SK-N-SH (cell line): ENCODE data around the gene MAST4. TPM values are rescaled to one million over a fixed set of nuclear protein-coding genes. Genes with fewer than 3 reads are reported as not detected.

Experiments used
- CTCF ChIA-PET: fragments of 300-600, 350-600 bp; formaldehyde crosslinking; extraction: SDS; loops from one replicate; lab custom pipeline; 2021; lab: Yijun Ruan, JAX
- POLR2A ChIA-PET: fragments of 350-600 bp; sonication (Branson Sonifier 250); formaldehyde crosslinking; extraction: SDS; loops from one replicate; lab custom pipeline; 2020; ENCODE audit warnings: antibody characterized with exemption, inconsistent platforms; lab: Yijun Ruan, JAX
- DNase-seq: peaks from one replicate; pipeline ENCODE4 v3.0.0; 2012
- H2AFZ ChIP-seq: fragments of 200-600 bp; sonication (generic); 2 replicates; pipeline ENCODE4 v1.8.1; 2016; ENCODE audit warnings: antibody characterized with exemption, mild to moderate bottlenecking, low read depth
- H3F3A ChIP-seq: fragments of 200-600 bp; sonication (generic); replicated peaks from 2 replicates; pipeline ENCODE3; 2016; ENCODE audit warnings: antibody characterized with exemption, mild to moderate bottlenecking; ENCODE audit not compliant: insufficient read depth
- H3K27ac ChIP-seq, 2 experiments: fragments of 200-500 bp in 1 of 2; fragments of 200-600 bp in 1 of 2; sonication (Bioruptor generic) in 1 of 2; sonication (generic), shearing (Covaris generic) in 1 of 2; 2 replicates each; pipeline versions ENCODE4 v1.5.1 to v1.6.1; 2014 to 2016; ENCODE audit warnings: low read depth in 2 of 2, inconsistent platforms in 1 of 2, low read length in 1 of 2, mild to moderate bottlenecking in 1 of 2, mixed read lengths in 1 of 2
- H3K27me3 ChIP-seq: fragments of 200-600 bp; sonication (generic), shearing (Covaris generic); 2 replicates; pipeline ENCODE4 v1.6.1; 2016; ENCODE audit warnings: mixed run types; ENCODE audit not compliant: insufficient read depth
- H3K36me3 ChIP-seq, 2 experiments: fragments of 200-500 bp in 1 of 2; fragments of 200-600 bp in 1 of 2; sonication (Bioruptor generic) in 1 of 2; sonication (generic) in 1 of 2; replicated peaks in 1 of 2; 2 replicates each; pipeline versions ENCODE3 to v1.5.1; 2014 to 2016; ENCODE audit warnings: low read length in 1 of 2, mild to moderate bottlenecking in 1 of 2; ENCODE audit not compliant: insufficient read depth in 2 of 2, control insufficient read depth in 1 of 2
- H3K4me1 ChIP-seq, 2 experiments: fragments of 200-500 bp in 1 of 2; fragments of 200-600 bp in 1 of 2; sonication (Bioruptor generic) in 1 of 2; sonication (generic), shearing (Covaris generic) in 1 of 2; 2 replicates each; pipeline versions ENCODE4 v1.5.1 to v1.6.1; 2014 to 2016; ENCODE audit warnings: low read depth in 1 of 2, low read length in 1 of 2, mixed run types in 1 of 2; ENCODE audit not compliant: insufficient read depth in 2 of 2, control insufficient read depth in 1 of 2
- H3K4me2 ChIP-seq: fragments of 200-600 bp; sonication (generic), shearing (Covaris generic); 2 replicates; pipeline ENCODE4 v1.6.1; 2017; ENCODE audit warnings: mixed run types
- H3K4me3 ChIP-seq, 2 experiments: fragments of 200-500 bp in 1 of 2; fragments of 200-600 bp in 1 of 2; sonication (Bioruptor generic) in 1 of 2; sonication (generic), shearing (Covaris generic) in 1 of 2; 2 replicates each; pipeline versions ENCODE4 v1.5.1 to v1.8.1; 2014 to 2016; ENCODE audit warnings: low read depth in 2 of 2, inconsistent platforms in 1 of 2, low read length in 1 of 2, mild to moderate bottlenecking in 1 of 2, mixed read lengths in 1 of 2, moderate library complexity in 1 of 2
- H3K79me2 ChIP-seq: fragments of 200-600 bp; sonication (generic); 2 replicates; pipeline ENCODE4 v1.8.1; 2017; ENCODE audit warnings: mild to moderate bottlenecking; ENCODE audit not compliant: insufficient read depth
- H3K9ac ChIP-seq: fragments of 200-600 bp; sonication (generic); 2 replicates; pipeline ENCODE4 v1.6.1; 2017; ENCODE audit warnings: mixed run types
- H3K9me2 ChIP-seq: fragments of 200-600 bp; sonication (generic); 2 replicates; pipeline ENCODE4 v1.6.1; 2017; ENCODE audit warnings: mixed run types
- H3K9me3 ChIP-seq: fragments of 200-600 bp; sonication (generic); 2 replicates; pipeline ENCODE4 v1.6.1; 2017; ENCODE audit warnings: mixed run types, mild to moderate bottlenecking, moderate library complexity
- H4K20me1 ChIP-seq: fragments of 200-600 bp; sonication (generic); 2 replicates; pipeline ENCODE4 v1.6.1; 2017; ENCODE audit warnings: mild to moderate bottlenecking, mixed run types; ENCODE audit not compliant: insufficient read depth
- ELF1 ChIP-seq: IDR thresholded peaks from 2 replicates; pipeline ENCODE4 v1.4.0; 2012
- EZH2phosphoT487 ChIP-seq: fragments of 200-600 bp; sonication (generic); IDR thresholded peaks from 2 replicates; pipeline ENCODE4 v1.6.1; 2017; ENCODE audit warnings: low read depth, mixed run types, mild to moderate bottlenecking, antibody characterized with exemption, moderate library complexity, borderline replicate concordance
- FOSL2 ChIP-seq: IDR thresholded peaks from 2 replicates; pipeline ENCODE4 v1.4.0; 2012; ENCODE audit warnings: low read depth, mild to moderate bottlenecking, moderate library complexity, borderline replicate concordance
- FOXM1 ChIP-seq: IDR thresholded peaks from 2 replicates; pipeline ENCODE4 v1.4.0; 2012; ENCODE audit warnings: low read depth, mild to moderate bottlenecking
- GABPA ChIP-seq: IDR thresholded peaks from 2 replicates; pipeline ENCODE4 v1.4.0; 2012; ENCODE audit warnings: low read depth, mild to moderate bottlenecking
- JUND ChIP-seq: IDR thresholded peaks from 2 replicates; pipeline ENCODE4 v1.4.0; 2012
- MEF2A ChIP-seq: IDR thresholded peaks from 2 replicates; pipeline ENCODE4 v1.4.0; 2012; ENCODE audit warnings: low read depth, borderline replicate concordance
- MXI1 ChIP-seq: IDR thresholded peaks from 2 replicates; pipeline ENCODE4 v1.6.1; 2012; ENCODE audit warnings: mild to moderate bottlenecking, low read depth, low read length, improper control_type of control experiment
- NFIC ChIP-seq: IDR thresholded peaks from 2 replicates; pipeline ENCODE4 v1.4.0; 2012; ENCODE audit warnings: borderline replicate concordance
- PBX3 ChIP-seq: IDR thresholded peaks from 2 replicates; pipeline ENCODE4; 2012
- POLR2AphosphoS5 ChIP-seq: IDR thresholded peaks from 2 replicates; pipeline ENCODE4 v1.6.1; 2012; ENCODE audit warnings: low read depth, low read length
- REST ChIP-seq: IDR thresholded peaks from 2 replicates; pipeline ENCODE4 v1.6.1; 2012; ENCODE audit warnings: mild to moderate bottlenecking, low read depth, low read length, moderate library complexity
- RXRA ChIP-seq: IDR thresholded peaks from 2 replicates; pipeline ENCODE4 v1.4.0; 2012; ENCODE audit warnings: low read depth, mild to moderate bottlenecking, borderline replicate concordance
- SMC3 ChIP-seq: IDR thresholded peaks from 2 replicates; pipeline ENCODE4 v1.6.1; 2012; ENCODE audit warnings: low read depth, low read length, improper control_type of control experiment
- TAF1 ChIP-seq: IDR thresholded peaks from 2 replicates; pipeline ENCODE4 v1.6.1; 2012; ENCODE audit warnings: low read depth, mild to moderate bottlenecking, low read length, moderate library complexity, borderline replicate concordance
- TCF12 ChIP-seq: IDR thresholded peaks from 2 replicates; pipeline ENCODE4 v1.4.0; 2012
- TEAD4 ChIP-seq: IDR thresholded peaks from 2 replicates; pipeline ENCODE4 v1.4.0; 2012; ENCODE audit warnings: mild to moderate bottlenecking, borderline replicate concordance; ENCODE audit not compliant: insufficient read depth
- USF1 ChIP-seq: IDR thresholded peaks from 2 replicates; pipeline ENCODE4 v1.4.0; 2012; ENCODE audit warnings: low read depth, borderline replicate concordance
- WGBS: methylation state at CpG from one replicate; pipeline ENCODE4 v1.1.6; 2017; ENCODE audit warnings: low lambda C conversion rate; 5-methylcytosine and 5-hydroxymethylcytosine counted together
- polyA plus RNA-seq, 3 experiments: library from polyadenylated mRNA; depleted of rRNA; stranded (reverse); fragments of >200 nt; gene quantifications; 2 replicates each; pipeline ENCODE4 v1.2.3, GENCODE V29; 2012
- TF ChIP-seq, protein P1 (sequence below): fragments of 200-600 bp; sonication (generic); IDR thresholded peaks from 2 replicates; pipeline ENCODE4 v1.6.1; 2017; ENCODE audit warnings: antibody characterized with exemption, mild to moderate bottlenecking, moderate library complexity

The MAST4 gene
- polyA plus RNA-seq, 1 of the 3 experiments (the other 2 are of a cell fraction) = 2.2 TPM

GRCh38 chr5:66872736-66873331 is 276.6 kb downstream of the MAST4 start:
- H2AFZ ChIP-seq = no peak overlapping the region
- H4K20me1 ChIP-seq = no peaks in the 10 kb centered on the region
- no peaks in the 10 kb centered on the region for H3K4me1 ChIP-seq
- no peaks in the 10 kb centered on the region for H3K9me3 ChIP-seq
- H3K79me2 ChIP-seq = no peaks in the 10 kb centered on the region
- H3K4me2 ChIP-seq = no peak overlapping the region
- H3K27ac ChIP-seq = no peak overlapping the region
- WGBS = 78% methylated on average over 6 of the region's 6 CpGs
- POLR2A ChIA-PET = no interaction called here
- TF ChIP-seq REST = no peak
- no peak for TF ChIP-seq MXI1
- no peak for TF ChIP-seq NFIC
- no peak for TF ChIP-seq PBX3
- TF ChIP-seq USF1 = no peak
- no peak for TF ChIP-seq FOXM1
- TF ChIP-seq RXRA = no peak
- TF ChIP-seq TCF12 = no peak
- TF ChIP-seq GABPA = no peak
- TF ChIP-seq POLR2AphosphoS5 = no peak
- no peak for TF ChIP-seq EZH2phosphoT487
- TF ChIP-seq FOSL2 = no peak
- no peak for TF ChIP-seq TAF1
- TF ChIP-seq TEAD4 = no peak
- TF ChIP-seq JUND = no peak
- TF ChIP-seq ELF1 = no peak
- TF ChIP-seq SMC3 = no peak
- no peak for TF ChIP-seq MEF2A
- TF ChIP-seq, protein P1, sequence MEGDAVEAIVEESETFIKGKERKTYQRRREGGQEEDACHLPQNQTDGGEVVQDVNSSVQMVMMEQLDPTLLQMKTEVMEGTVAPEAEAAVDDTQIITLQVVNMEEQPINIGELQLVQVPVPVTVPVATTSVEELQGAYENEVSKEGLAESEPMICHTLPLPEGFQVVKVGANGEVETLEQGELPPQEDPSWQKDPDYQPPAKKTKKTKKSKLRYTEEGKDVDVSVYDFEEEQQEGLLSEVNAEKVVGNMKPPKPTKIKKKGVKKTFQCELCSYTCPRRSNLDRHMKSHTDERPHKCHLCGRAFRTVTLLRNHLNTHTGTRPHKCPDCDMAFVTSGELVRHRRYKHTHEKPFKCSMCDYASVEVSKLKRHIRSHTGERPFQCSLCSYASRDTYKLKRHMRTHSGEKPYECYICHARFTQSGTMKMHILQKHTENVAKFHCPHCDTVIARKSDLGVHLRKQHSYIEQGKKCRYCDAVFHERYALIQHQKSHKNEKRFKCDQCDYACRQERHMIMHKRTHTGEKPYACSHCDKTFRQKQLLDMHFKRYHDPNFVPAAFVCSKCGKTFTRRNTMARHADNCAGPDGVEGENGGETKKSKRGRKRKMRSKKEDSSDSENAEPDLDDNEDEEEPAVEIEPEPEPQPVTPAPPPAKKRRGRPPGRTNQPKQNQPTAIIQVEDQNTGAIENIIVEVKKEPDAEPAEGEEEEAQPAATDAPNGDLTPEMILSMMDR = no peak
- CTCF ChIA-PET = interaction anchor here (0.7 kb wide), 1 partner anchor 16 kb away, joined by 3 read pairs; no protein-coding TSS in a partner anchor
- no peaks in the 10 kb centered on the region for H3K36me3 ChIP-seq
- no peaks in the 10 kb centered on the region for H3K9me2 ChIP-seq
- no peak overlapping the region for H3K4me3 ChIP-seq
- no peak for DNase-seq
- no peak overlapping the region for H3K9ac ChIP-seq
- H3K27me3 ChIP-seq = no peaks in the 10 kb centered on the region; the same call in 1 of the 2 replicates
- H3F3A ChIP-seq = no peaks in the 10 kb centered on the region
